GM12874 (cell line): ENCODE data around the gene PPP1R12B.

Source experiments
- TF ChIP-seq, protein P1 (sequence below): IDR thresholded peaks from 2 replicates; pipeline ENCODE4 v1.5.1; 2011; ENCODE audit warnings: low read depth, mild to moderate bottlenecking, control low read depth, low read length, moderate library complexity; ENCODE audit not compliant: insufficient read depth

Gene PPP1R12B

DNA sequence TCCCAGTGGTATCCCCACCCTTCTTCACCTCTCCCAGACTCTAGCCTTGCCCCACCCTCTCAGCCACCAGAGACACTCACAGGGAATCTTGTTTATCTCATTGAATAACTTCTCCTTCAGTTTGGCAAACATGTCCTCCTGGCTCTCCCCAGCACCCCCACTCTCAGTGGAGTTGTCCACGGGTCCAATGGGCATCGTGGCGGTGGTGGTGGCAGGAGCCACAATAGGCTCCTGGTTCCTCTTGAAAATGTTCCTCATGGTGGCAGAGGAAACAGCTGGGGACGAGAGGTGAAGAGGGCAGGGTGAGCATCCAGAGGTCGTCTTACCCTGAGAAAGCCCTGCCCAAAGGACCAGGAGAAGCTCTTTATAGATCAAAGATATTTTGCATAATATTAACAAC lies 257.0 kb downstream of the PPP1R12B start:
- TF ChIP-seq, protein P1, sequence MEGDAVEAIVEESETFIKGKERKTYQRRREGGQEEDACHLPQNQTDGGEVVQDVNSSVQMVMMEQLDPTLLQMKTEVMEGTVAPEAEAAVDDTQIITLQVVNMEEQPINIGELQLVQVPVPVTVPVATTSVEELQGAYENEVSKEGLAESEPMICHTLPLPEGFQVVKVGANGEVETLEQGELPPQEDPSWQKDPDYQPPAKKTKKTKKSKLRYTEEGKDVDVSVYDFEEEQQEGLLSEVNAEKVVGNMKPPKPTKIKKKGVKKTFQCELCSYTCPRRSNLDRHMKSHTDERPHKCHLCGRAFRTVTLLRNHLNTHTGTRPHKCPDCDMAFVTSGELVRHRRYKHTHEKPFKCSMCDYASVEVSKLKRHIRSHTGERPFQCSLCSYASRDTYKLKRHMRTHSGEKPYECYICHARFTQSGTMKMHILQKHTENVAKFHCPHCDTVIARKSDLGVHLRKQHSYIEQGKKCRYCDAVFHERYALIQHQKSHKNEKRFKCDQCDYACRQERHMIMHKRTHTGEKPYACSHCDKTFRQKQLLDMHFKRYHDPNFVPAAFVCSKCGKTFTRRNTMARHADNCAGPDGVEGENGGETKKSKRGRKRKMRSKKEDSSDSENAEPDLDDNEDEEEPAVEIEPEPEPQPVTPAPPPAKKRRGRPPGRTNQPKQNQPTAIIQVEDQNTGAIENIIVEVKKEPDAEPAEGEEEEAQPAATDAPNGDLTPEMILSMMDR = no peak

DNA sequence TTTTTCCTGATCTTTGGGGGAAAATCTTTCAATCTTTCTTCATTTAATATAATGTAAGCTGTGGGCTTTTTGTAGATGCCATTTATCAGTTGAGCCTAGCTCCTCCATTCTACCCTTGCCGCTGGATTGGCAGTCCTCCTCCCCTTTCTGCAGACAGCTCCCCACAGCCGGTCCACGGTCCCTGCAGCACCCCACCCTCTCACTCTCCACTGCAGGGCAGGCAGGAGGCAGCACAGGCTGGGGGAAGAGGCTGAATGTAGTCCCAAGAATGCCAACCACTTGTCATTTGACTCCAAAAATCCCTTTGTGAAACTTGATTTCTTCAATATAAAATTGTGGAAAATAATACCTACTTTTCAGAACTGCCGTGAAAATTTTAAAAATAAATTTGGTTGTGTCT lies 265.1 kb downstream of the PPP1R12B start:
- TF ChIP-seq, protein P1 = no peak

DNA sequence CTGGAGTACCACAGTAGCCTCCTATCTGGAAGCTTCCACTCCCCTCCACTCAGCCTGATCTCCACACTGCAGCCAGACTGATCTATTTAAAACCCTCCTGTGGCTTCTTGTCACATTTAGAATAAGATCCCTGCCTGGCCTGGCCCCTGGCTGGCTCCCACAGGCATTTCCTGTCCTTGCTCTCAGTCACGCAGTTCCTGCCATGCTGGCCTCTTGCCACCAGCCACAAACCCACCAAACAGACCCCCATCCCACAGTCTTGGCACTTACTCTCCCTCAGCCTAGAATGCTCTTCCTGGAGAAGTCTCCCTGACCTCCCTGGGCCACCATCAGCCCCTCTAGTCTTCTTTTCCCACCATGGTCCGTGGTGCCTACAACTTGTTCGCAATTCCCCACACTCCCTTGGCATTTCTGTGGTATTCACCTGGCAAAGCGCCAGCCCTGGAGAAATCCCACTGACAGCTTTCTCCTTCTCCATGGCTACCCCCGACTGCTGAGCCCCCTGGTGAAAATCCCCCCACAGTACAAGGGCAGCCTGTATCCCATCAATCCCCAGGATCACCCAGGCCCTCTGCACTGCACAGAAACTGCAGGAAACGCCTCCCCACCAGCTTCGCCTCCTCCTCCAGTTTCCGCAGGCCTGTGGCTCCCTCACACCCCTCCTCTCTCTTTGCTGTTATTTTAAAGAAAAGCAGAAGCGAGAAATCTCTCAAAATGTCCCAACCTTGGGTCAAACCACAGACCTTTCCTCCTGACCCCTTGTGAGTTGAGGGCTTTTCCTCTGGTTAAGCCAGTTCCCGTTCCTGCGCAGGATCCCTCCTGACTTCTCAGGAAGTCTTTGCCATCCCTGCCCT lies 267.2 kb downstream of the PPP1R12B start:
- TF ChIP-seq, protein P1 = no peak

DNA sequence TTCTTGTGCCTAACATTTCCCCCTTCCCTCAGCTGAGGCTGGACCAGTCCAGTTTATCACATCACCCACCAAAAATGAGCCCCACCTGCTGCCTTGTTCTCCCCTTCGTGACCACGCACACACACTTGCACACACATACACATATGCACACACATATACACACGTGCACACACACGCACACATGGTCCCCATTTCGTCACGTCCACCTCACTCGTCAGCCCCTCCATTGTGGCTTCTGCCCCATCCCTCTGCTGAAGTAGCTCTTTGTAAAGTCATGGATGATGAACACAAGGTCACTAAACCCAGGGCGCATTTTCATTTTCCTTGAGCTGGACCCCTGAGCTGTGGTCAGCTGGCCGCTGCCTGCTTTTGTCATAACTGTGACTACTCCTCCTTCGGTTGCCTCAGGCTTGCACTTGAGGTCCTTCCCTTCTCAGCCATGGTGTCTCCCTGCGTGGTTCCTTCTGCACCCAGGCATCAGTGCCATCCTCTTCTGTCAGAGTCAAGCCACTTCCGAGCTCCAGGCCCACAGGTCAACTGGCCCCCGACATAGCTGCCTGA lies 267.9 kb downstream of the PPP1R12B start:
- TF ChIP-seq, protein P1 = no peak

DNA sequence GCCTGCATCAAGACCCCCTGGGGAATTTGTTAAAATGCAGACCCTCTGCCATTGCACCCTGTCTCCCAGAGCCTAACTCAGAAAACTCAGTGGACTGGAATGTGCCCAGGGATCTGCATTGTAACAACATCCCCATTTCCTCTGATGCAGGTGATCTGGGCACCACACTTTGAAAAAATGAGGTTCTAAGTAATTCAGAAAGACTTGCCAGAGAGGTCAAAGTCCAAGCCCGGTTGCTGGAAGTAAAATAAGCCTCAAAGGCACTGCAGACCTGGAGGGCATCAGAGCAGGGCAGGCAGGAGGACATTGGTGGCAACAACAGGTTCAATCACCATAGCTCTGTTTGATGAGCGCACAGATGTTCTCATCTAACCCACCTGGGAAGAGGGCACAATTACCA lies 271.0 kb downstream of the PPP1R12B start:
- TF ChIP-seq, protein P1 = no peak

DNA sequence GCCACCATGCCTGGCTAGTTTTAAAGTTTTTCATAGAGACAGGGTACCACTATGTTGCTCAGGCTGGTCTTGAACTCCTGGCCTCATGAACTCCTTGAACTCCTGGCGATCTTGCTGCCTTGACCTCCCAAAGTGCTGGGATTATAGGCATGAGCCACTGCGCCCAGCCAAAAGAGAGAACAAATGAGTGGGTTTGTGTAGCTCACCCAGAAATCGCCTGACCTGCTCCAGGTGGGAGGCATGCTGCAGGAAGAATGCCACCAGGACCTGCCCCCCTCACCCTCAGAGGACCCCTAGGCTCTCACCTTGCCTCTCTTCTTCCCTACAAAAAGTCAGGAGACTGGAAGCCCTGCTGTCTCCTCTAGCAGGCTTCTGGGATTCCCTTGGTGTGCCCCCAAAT lies 272.9 kb downstream of the PPP1R12B start:
- TF ChIP-seq, protein P1 = no peak

DNA sequence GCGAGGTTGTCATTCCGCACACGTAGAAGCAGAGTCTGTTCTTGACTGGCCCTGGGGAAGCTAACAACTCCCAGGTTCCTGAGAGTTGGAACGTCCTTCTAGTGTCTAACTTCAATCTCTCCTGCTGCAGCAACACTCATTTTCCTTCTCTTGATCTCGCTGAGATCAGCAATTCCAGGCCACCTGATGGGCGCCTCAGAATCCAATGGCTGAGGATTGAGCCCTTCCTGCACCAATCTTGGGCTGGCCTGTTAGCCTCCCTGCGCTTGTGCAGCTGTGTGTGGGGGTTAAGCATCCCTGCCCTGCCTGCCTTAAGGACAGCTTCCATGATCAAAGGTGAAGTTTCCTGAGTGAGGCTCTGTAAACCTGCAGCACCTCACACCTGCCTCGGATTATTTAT lies 273.9 kb downstream of the PPP1R12B start:
- TF ChIP-seq, protein P1 = no peak
